ENCODE measurements around the gene PAPLN.

The PAPLN gene

DNA sequence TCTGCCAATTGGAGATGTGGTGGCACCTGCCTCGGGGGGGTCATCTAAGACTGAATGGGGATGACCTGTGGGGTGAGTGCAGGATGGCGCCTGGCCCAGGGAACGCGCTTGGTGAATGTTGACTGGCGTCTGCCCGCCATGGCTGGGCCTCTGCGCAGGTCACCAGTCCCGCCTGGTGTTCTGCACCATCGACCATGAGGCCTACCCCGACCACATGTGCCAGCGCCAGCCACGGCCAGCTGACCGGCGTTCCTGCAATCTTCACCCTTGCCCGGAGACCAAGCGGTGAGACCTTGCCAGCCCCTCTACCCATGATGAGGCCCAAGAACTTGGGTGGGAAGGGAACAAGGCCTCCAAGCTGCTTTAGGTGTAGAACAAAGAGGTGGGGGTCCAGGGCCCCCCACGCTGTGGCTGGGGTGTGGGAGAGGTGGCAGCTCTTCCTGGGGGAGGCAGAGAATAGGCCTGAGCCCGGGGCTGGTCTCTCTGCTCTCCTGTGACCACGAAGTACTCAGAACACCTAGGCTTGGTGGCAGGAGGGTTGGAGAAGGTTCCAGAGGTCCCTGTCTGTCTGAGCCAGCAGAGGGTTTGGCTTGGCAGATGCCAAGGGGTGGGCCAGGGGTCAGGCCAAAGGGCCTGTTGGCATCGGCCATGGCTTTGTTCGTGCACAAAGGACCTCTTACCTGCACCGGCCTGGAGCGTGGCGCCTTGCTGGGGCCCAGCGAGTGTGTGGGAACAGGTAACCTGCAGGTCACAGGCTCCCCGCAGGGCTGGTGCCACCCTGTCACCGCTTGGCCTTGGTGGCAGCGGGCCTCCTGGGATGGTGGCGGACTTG lies 15.4 kb downstream of the PAPLN start:
- POLR2A ChIA-PET (ENCODE audit: low non-redundant PET): no interaction called here
- CTCF ChIA-PET: no interaction called here
- H3K27ac ChIP-seq: no peak overlapping the region
- TF ChIP-seq CTCF (conservative IDR thresholded peaks at IDR 0.05; ENCODE audit: low read depth): no peak
- DNase-seq (ENCODE audit: low spot score): no peak

DNA sequence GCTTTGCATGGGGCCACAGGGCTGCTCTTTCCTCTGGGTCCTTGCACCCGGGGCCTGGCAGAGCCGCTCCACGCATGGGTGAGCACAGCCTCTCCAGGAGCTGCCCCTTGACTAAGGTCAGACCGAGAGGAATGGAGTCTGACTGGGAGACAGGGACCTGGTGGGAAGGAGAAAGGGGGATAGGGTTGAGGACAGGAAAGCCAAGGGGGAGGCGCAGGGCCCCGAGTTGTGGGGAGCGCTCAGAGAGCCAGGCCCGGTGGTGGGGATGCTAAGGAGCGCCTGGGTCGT lies 16.0 kb downstream of the PAPLN start:
- DNase-seq (ENCODE audit: low spot score): no peak
- no peak for TF ChIP-seq CTCF (conservative IDR thresholded peaks at IDR 0.05; ENCODE audit: low read depth)
- ChIA-PET CTCF (no interaction called here), POLR2A (ENCODE audit: low non-redundant PET) (no interaction called here)
- no peak overlapping the region for H3K27ac ChIP-seq

DNA sequence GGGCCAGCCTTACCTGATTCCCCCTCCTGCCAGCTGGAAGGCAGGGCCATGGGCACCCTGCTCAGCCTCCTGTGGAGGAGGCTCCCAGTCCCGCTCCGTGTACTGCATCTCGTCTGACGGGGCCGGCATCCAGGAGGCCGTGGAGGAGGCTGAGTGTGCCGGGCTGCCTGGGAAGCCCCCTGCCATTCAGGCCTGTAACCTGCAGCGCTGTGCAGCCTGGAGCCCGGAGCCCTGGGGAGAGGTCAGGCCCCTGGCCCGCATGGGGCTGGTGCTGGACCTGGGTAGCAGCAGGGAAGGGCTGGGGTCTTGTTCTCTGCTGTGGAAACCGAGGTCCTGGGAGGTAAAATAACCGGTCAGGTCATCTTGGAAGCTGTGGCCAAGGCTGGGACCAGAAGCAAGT lies 16.4 kb downstream of the PAPLN start:
- CTCF ChIA-PET: no interaction called here
- TF ChIP-seq CTCF (conservative IDR thresholded peaks at IDR 0.05; ENCODE audit: low read depth): no peak

DNA sequence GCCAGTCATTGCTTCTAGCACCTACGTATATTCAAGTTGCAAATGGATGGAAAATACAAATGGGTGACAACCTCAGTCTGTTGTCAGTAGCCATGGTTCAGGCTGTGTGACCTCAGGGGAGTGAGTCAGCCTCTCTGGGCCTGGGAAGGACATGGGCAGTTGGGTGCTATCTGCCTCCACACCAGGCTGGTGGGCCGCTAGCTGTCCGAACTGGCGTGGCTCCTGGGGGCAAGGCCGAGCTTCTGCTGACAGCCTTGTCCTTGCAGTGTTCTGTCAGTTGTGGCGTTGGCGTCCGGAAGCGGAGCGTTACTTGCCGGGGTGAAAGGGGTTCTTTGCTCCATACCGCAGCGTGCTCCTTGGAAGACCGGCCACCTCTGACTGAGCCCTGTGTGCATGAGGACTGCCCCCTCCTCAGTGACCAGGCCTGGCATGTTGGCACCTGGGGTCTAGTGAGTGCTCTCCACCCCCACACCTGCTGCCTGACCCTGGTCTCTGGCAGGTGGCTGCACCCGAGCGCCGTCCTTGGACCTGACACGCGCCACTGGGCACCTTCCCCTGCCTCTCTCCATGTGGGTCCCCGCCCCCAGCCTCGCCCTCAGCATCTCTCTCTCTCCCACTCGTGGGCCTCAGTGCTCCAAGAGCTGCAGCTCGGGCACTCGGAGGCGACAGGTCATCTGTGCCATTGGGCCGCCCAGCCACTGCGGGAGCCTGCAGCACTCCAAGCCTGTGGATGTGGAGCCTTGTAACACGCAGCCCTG lies 17.1 kb downstream of the PAPLN start:
- no peak overlapping the region for H3K27ac ChIP-seq
- ChIA-PET POLR2A (ENCODE audit: low non-redundant PET) (no interaction called here), CTCF (no interaction called here)
- TF ChIP-seq CTCF (conservative IDR thresholded peaks at IDR 0.05; ENCODE audit: low read depth): no peak
- DNase-seq (ENCODE audit: low spot score): no peak

More for the DNA sequence above, 16.4 kb downstream of the PAPLN start:
- H3K27ac ChIP-seq: no peak overlapping the region
- no peak for DNase-seq (ENCODE audit: low spot score)
- POLR2A ChIA-PET (ENCODE audit: low non-redundant PET): no interaction called here

DNA sequence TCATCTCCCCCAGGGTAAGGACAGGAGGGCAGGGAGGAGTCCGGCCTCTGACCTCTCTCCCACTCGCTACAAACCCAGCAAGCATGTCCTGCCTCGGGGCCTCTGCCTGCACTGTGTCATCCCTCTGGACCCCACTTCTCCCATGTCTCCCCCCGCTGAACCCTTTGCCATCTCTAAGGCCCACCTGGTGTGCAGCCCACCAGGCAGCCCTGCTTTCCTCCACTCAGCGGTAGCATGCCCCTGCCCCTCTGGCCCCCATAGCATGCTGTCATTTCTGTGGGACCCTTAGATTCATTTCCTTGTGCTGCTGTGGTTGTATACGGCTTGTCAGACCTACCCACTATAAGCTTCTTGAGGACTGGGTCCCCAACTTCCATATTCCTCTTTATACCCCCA lies 17.7 kb downstream of the PAPLN start:
- no peak for DNase-seq (ENCODE audit: low spot score)
- POLR2A ChIA-PET (ENCODE audit: low non-redundant PET): no interaction called here
- TF ChIP-seq CTCF (conservative IDR thresholded peaks at IDR 0.05; ENCODE audit: low read depth): no peak
- H3K27ac ChIP-seq: no peak overlapping the region
- CTCF ChIA-PET: no interaction called here

- no peak for TF ChIP-seq CTCF (conservative IDR thresholded peaks at IDR 0.05; ENCODE audit: low read depth)
- ChIA-PET POLR2A (ENCODE audit: low non-redundant PET) (no interaction called here), CTCF (no interaction called here)
- DNase-seq (ENCODE audit: low spot score): no peak
- H3K27ac ChIP-seq: no peak overlapping the region
Measured at GRCh38 chr14:73255693-73256225, 18.5 kb downstream of the PAPLN start.

All from RWPE1 (cell line).